Prostate gland (tissue), 2 donors: ENCODE results near the gene SORBS2. TPM values are rescaled to one million over a fixed set of nuclear protein-coding genes. Genes with fewer than 3 reads are reported as not detected.

Experiments
- DNase-seq: peaks from one replicate; pipeline ENCODE4 v3.0.0-alpha.2; 2019; ENCODE audit warnings: low spot score
- H3K27ac ChIP-seq, 2 donors: fragments of 200-600 bp; sonication (generic); 2 replicates each; pipeline ENCODE4 v1.5.1; 2017 to 2019
- H3K27me3 ChIP-seq: fragments of 200-600 bp; sonication (generic); replicated peaks from 2 replicates; pipeline ENCODE4 v1.5.1; 2019; ENCODE audit not compliant: insufficient read depth
- H3K36me3 ChIP-seq, 2 donors: fragments of 200-600 bp; sonication (generic); 1 replicate in 1 of 2; 2 replicates in 1 of 2; pipeline versions ENCODE4 v1.5.1 to v1.8.1; 2017 to 2019
- H3K4me1 ChIP-seq: fragments of 200-600 bp; sonication (generic); replicated peaks from 2 replicates; pipeline ENCODE4 v1.5.1; 2019
- H3K4me3 ChIP-seq, 2 donors: fragments of 200-600 bp; sonication (generic); 2 replicates each; pipeline ENCODE4 v1.5.1; 2017 to 2019
- H3K9me3 ChIP-seq: fragments of 200-600 bp; sonication (generic); 2 replicates; pipeline ENCODE4 v1.5.1; 2017
- POLR2A ChIP-seq: fragments of 450-650 bp; IDR thresholded peaks from one replicate; pipeline ENCODE4 v1.6.1; 2016; ENCODE audit warnings: antibody characterized with exemption, mild to moderate bottlenecking
- POLR2AphosphoS5 ChIP-seq: sonication (generic); formaldehyde crosslinking; IDR thresholded peaks from one replicate; pipeline ENCODE4 v1.6.1; 2017; ENCODE audit warnings: antibody characterized with exemption
- WGBS: methylation state at CpG from one replicate; pipeline ENCODE4 v1.1.5; 2018; 5-methylcytosine and 5-hydroxymethylcytosine counted together
- intact Hi-C: fragments of 100-400 bp; cut with DNase I; formaldehyde crosslinking; loops from one replicate; pipeline ENCODE4 v1.14.2; 2022
- total RNA-seq, 2 donors: library from RNA; depleted of rRNA; stranded (reverse); fragments of >200 nt; gene quantifications; one replicate each; pipeline ENCODE4 v1.1.0, GENCODE V29; 2016
- TF ChIP-seq, protein P1 (sequence below), 4 experiments: fragments of 200-600 bp in 2 of 4; fragments of 450-650 bp in 2 of 4; sonication (generic) in 2 of 4; IDR thresholded peaks; 1 replicate in 3 of 4; 2 replicates in 1 of 4; pipeline ENCODE4 v1.5.1; 2016 to 2019; ENCODE audit warnings: antibody characterized with exemption in 4 of 4, mild to moderate bottlenecking in 2 of 4, moderate library complexity in 2 of 4

SORBS2 gene
- total RNA-seq, 2 donors from 2014 or later: 175 to 242 TPM

DNA sequence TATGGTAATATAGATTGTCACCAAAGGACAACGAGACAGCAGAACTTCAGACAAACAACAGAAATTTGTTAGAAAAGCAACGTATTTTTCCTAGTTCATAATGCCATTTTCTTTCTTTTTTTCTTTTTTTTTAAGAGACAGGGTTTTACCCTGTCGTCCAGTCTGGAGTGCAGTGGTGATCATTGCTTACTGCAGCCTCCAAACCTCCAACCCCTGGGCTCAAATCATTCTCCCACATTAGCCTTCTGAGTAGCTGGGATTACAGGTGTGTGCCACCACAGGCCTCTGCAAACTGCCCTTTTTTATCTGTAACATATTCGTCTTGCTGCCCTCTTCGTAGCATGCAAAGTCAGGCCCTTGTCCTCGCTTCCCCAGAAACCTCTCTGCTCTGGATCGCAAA lies 160.1 kb downstream of the SORBS2 start:
- TF ChIP-seq, protein P1, sequence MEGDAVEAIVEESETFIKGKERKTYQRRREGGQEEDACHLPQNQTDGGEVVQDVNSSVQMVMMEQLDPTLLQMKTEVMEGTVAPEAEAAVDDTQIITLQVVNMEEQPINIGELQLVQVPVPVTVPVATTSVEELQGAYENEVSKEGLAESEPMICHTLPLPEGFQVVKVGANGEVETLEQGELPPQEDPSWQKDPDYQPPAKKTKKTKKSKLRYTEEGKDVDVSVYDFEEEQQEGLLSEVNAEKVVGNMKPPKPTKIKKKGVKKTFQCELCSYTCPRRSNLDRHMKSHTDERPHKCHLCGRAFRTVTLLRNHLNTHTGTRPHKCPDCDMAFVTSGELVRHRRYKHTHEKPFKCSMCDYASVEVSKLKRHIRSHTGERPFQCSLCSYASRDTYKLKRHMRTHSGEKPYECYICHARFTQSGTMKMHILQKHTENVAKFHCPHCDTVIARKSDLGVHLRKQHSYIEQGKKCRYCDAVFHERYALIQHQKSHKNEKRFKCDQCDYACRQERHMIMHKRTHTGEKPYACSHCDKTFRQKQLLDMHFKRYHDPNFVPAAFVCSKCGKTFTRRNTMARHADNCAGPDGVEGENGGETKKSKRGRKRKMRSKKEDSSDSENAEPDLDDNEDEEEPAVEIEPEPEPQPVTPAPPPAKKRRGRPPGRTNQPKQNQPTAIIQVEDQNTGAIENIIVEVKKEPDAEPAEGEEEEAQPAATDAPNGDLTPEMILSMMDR (IDR thresholded peaks at IDR 0.05): no peak
- TF ChIP-seq POLR2AphosphoS5 (no peak), POLR2A (no peak)
- WGBS: 83% methylated on average over 7 of the region's 7 CpGs
- Histone ChIP-seq H3K9me3 (no peaks in the 10 kb centered on the region), H3K36me3 (peaks cover 0 to 3% of the 10 kb centered on the region in 2 donors), H3K27me3 (no peaks in the 10 kb centered on the region), H3K4me3 (no peak overlapping the region), H3K4me1 (peaks cover 7% of the 10 kb centered on the region), H3K27ac (peak overlapping the region; percentile 39 to 77)
- intact Hi-C loops: loop anchor here (5.0 to 10.0 kb wide), 3 partner anchors 85 to 163 kb away; partner anchors contain the start of gene SORBS2
- no peak for DNase-seq

DNA sequence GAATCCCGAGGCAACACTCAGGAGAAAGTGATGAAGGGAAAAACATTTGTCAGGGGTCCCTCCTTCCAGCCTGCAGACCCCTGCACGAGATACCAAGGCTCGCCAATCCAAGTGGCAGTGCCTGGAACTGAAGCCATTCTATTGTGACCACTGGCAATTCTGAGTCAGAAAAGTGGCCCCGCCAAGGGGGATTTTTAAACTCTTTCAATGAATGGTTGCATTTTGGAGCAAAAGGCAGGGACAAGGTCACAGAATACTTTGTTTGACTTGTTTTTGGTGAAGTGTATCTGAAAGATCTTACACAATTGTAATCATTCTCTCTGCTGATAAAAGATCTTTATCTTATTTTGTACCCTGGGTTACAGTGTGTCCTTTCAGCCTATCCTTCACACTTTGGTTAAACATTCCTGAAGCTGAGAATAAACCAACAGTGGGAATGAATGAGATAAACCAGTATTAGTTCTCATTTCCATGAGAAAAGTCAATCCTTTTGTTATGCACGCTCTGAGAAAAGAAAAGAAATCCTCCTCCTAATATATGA lies 160.8 kb downstream of the SORBS2 start:
- WGBS: 64% methylated on average over 5 of the region's 5 CpGs
- intact Hi-C loops: loop anchor here (5.0 to 10.0 kb wide), 3 partner anchors 86 to 164 kb away; partner anchors contain the start of gene SORBS2
- Histone ChIP-seq H3K9me3 (no peaks in the 10 kb centered on the region), H3K27me3 (no peaks in the 10 kb centered on the region), H3K4me1 (peaks cover 7% of the 10 kb centered on the region), H3K36me3 (peaks cover 0 to 3% of the 10 kb centered on the region in 2 donors), H3K27ac (no peak overlapping the region), H3K4me3 (no peak overlapping the region)
- no peak for DNase-seq
- TF ChIP-seq, protein P1 (IDR thresholded peaks at IDR 0.05): no peak
- TF ChIP-seq POLR2AphosphoS5 (no peak), POLR2A (no peak)

DNA sequence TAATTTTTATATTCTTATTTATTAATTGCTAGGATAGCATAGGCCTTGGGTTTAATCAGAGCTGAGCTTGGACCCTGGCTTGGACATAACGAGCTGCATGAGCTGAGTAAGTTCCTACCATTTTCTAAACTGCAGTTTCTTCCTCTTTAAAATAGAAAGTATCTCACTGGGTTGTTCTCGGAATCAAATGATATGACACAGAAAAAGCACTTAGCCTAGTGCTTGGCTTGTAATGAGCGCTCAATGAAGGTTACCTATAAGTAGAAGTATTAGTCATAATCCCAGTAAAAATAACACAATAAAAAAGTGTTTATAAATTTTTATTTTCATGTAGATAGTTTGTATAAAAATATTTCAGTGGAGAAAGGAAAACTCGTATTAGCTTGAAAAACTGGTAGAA lies 163.4 kb downstream of the SORBS2 start:
- Histone ChIP-seq H3K9me3 (no peaks in the 10 kb centered on the region), H3K36me3 (peaks cover 0 to 3% of the 10 kb centered on the region in 2 donors), H3K27ac (no peak overlapping the region), H3K27me3 (no peaks in the 10 kb centered on the region), H3K4me3 (no peak overlapping the region), H3K4me1 (no peaks in the 10 kb centered on the region)
- 73% methylated on average over 4 of the region's 4 CpGs for WGBS
- TF ChIP-seq POLR2AphosphoS5: no peak
- TF ChIP-seq, protein P1 (IDR thresholded peaks at IDR 0.05): no peak
- no peak for TF ChIP-seq POLR2A
- no peak for DNase-seq
- intact Hi-C loops: no loop called here

DNA sequence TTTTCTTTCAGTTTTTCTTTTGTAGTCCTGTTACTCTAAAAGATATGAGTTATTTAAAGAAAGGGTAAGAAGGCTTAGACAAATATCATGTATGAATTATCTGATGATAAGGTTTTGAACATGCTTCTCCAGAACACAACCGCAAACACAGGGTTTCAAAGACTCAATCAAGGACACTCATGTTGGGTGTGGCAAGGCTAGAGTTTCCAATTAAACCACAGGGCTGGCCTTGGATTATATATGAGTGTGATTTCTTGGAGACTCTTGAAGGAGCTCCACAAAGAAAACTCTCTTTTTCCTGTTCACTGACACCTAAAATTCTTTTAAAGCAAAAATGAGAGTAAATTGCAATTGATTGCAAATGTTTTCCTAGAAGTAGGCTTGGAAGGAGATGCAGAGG lies 166.6 kb downstream of the SORBS2 start:
- Histone ChIP-seq H3K4me1 (peaks cover 2% of the 10 kb centered on the region), H3K27me3 (no peaks in the 10 kb centered on the region), H3K4me3 (no peak overlapping the region), H3K9me3 (no peaks in the 10 kb centered on the region), H3K36me3 (peaks cover 0 to 3% of the 10 kb centered on the region in 2 donors), H3K27ac (no peak overlapping the region)
- 97% methylated on average over 1 of the region's 1 CpG for WGBS
- no peak for DNase-seq
- TF ChIP-seq POLR2AphosphoS5: no peak
- TF ChIP-seq POLR2A: no peak
- TF ChIP-seq, protein P1 (IDR thresholded peaks at IDR 0.05): no peak
- intact Hi-C loops: no loop called here

DNA sequence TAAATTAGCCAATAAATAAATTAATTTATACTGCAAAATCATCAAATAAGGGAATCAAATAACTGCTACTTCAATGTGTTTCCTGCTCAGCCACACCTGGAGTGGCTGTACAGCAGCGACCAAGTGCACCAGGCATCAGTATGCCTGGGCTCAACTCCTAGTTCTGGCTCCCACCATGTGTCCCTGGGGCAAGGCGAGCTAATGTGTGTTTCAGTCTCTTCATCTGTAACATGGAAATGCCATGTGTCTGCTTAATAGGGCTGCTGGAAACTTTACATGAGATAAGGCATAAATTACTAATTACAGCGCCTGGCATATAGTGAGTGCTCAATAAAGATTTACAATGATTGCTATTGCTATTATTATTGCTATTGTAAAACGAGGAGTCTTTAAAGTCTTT lies 167.6 kb downstream of the SORBS2 start:
- TF ChIP-seq, protein P1 (IDR thresholded peaks at IDR 0.05): no peak
- TF ChIP-seq POLR2A: no peak
- TF ChIP-seq POLR2AphosphoS5: no peak
- intact Hi-C loops: loop anchor here (5.0 kb wide), 2 partner anchors 378 to 393 kb away; no protein-coding TSS in a partner anchor

More for the DNA sequence above, 167.6 kb downstream of the SORBS2 start:
- peaks cover 2% of the 10 kb centered on the region for H3K4me1 ChIP-seq
- H3K4me3 ChIP-seq: no peak overlapping the region
- WGBS: 76% methylated on average over 4 of the region's 4 CpGs
- H3K27ac ChIP-seq: no peak overlapping the region
- no peak for DNase-seq
- no peaks in the 10 kb centered on the region for H3K27me3 ChIP-seq
- H3K9me3 ChIP-seq: no peaks in the 10 kb centered on the region
- peaks cover 0 to 1% of the 10 kb centered on the region in 2 donors for H3K36me3 ChIP-seq
